HG02852 (cell line): Measurements from ENCODE around the gene SAA4.
"Not testable (repeated sequence)": the region's sequence is repeated elsewhere in the genome, so short reads cannot be mapped to it uniquely, and the experiment has no call there.

Experiments used
- ATAC-seq: cut with Tn5 transposase; IDR thresholded peaks from one replicate; pipeline ENCODE4 v1.9.1; 2021; ENCODE audit warnings: mild to moderate bottlenecking, moderate library complexity; ENCODE audit not compliant: unreplicated experiment

SAA4 gene

DNA sequence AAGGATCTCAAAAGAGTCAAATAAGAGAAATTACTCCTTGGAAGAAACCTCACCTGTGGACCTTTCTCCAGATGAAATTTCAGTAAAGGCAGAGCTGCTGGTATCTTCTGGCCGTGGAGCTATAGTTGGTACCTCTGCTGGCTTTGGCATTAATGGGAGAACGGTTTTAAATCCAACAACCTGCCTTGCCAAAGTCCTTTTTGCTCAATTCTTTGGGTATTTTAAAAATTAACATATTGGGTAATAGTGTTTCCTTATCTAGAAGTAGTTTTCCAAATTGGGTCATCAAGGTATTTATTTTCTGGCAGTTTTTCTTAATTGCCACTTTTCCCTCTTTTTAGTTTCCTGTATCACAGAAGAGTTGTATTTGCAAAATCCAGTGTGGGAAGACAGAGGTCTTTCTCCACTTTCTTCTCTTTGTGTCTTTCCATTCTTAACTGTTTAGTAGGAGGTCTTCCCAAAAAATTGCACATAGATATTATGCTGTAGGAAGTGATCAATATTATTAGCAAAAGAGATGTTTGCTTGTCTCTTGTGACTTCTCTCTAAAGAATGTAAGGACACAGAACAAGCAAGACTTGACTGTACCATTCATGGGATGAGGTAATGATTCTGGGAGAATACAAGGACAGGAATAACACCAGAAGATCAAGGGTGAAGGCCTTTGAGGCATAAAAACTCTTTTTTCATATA, at the start of gene SAA4:
TSS of gene SAA4 (minus strand) at position 139 of the 693 bp plus-strand sequence. CDS start 876 bp downstream, outside the sequence.
- ATAC-seq = no peak

DNA sequence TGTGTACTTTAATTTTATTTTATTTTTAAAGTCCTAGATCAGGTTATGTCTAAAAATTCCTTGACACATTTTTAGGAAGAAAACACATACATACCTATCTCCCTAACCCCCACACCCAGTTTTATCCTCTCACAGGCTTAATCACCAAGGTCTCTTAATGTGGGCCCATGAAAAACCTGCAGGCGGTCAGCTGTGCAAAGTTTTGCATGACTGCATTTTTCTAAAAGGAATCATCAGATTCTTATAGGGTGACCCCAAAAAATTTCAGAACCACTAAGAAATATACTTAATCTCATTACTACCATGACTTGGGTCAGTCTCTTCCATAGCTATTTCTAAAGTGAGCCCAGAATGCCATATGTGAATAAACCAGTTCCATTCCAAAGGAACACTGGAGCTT, 49.2 kb upstream of the SAA4 start:
- no peak for ATAC-seq

GRCh38 chr11:18282626-18283025, 46.0 kb upstream of the SAA4 start:
- ATAC-seq = no peak

- ATAC-seq = peak; percentile 91
Measured at GRCh38 chr11:18280438-18281045, 43.9 kb upstream of the SAA4 start.

DNA sequence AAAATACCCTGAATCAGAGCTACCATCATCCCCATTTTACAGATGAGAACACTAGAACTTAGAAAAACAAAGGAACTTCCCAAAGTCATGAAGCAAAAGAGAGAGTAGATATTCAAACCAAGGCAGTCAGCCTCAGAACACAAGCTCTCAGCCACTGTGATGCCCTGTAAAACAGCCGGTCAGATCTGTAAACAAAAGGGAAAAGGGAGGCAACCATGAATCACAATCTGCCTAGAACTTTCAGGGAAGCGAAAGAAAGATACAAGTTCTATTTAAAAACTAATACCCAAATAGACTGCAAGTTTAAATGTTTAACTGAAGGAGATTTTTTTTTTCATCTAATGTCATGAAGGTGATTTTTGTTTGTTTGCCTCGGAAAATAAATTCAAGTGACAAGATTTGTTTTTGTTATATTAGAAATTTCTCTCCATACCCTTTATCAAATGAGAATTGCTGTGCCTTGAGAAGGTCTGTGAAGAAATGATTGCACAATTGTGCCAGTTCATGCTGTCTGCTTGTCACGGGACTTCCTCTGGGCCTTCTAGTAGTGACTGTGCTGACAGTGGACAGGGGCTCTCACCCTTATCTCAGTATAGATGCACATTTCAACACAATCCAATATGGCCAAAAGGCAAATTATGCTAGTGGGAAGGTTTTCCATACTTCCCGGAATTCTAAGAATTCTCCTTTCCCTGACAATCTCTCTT, 41.1 kb upstream of the SAA4 start:
- ATAC-seq = no peak

DNA sequence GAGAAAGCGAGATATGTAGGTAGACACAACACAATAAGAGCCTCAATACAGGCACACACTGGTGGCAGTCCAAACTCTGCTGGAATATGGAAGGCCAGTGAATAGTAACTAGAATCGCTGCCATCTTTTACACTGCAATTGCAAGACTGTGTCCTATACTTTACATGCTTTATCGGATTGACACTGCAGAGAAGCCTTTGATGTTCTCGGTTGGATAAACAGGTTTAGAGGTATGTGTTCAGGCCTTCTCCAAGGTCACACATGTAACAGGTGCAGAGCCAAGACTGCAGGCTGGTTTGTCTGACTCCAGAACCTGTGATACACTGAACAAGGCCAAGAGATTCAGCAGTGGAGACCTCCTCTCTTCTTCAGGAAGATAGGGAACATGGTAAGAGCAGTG, 34.6 kb upstream of the SAA4 start:
- no peak for ATAC-seq

DNA sequence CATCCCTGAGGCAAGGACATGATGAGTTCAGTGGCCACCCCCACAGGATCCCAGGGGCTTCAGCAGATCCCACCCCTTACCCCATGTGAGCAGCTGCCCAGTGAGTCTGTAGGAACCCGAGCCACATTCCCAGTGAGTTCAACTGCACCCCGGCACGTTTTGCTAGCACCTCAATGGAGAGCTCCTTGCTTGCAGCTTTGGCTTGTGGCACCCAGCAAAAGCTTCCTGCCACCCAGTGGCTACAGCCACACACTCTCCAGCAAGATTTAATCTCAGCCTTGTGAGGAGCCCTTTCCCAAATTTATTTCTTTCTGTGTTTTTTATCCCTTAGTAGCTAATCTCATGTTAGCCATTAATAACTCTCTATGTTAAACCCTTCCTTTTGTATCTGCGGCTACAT, 33.5 kb upstream of the SAA4 start:
- ATAC-seq = no peak

DNA sequence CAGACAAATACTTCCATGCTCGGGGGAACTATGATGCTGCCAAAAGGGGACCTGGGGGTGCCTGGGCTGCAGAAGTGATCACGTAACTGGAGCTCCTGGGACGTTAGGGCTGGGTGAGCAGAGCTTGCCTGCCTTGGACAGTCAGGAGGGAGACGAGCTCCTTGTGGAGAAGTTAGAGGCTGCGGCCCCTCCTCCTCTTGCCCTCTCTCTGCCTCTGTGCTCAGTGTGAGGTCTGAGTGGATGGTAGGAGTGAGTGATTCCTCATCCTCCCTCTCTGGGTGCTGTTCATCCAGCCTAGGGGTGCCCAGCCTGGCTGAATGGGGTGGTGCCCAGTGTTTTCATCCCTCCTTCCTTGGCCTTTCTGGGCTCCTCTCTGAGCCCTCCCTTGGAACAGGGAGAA, 32.6 kb upstream of the SAA4 start:
- ATAC-seq = not testable (repeated sequence)

- peak; percentile 48 for ATAC-seq
Measured at GRCh38 chr11:18267335-18268133, 30.9 kb upstream of the SAA4 start.

GRCh38 chr11:18265949-18266348, 29.3 kb upstream of the SAA4 start, which contains the start of gene SAA1:
Gene SAA1, plus strand, starts transcription at chr11:18266264. Its CDS starts 624 bp downstream, at chr11:18266888.
- no peak for ATAC-seq

- ATAC-seq = no peak
Measured at GRCh38 chr11:18264677-18265555, 28.3 kb upstream of the SAA4 start.

DNA sequence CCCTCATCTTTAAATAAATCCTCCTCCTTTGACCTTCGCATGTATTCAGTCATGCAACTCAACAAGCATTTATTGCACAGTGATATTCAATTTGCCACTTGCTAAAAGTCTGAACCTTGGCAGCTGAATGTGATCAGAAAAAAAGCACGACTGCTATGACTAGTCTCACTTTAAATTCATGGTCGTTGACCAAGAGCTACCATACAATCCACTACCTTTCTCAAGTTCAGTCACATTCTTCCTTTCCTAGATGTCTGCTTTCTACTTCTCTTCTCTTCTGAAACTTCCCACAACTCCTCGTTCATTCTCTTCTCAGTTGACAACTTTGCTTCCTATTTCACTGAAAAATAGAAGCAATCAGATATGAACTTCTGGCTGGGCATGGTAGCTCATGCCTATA, 27.4 kb upstream of the SAA4 start:
- peak; percentile 47 for ATAC-seq

GRCh38 chr11:18262681-18263350, 26.2 kb upstream of the SAA4 start:
- not testable (repeated sequence) for ATAC-seq

GRCh38 chr11:18261721-18262120, 25.1 kb upstream of the SAA4 start:
- no peak for ATAC-seq

DNA sequence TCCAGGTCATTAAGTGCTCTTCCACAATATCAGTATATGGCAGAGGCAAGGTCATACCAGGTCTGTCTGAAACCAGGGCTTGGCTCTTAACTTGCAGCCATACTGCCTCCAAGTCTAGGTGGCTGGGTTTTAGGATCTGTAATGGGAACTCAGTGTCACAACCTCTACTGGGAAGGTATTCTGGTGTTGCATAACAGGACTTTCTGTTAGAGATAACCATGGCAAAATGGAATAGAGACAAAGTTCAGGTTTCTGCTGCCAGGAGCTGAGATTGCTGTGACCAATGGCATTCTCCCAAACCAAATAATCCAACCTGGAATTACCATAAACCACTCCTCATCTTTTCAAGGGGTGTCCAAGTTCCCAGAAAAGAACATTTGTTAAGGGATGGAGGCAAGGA, 22.7 kb upstream of the SAA4 start:
- no peak for ATAC-seq

- ATAC-seq = no peak
Measured at GRCh38 chr11:18254781-18255361, 18.3 kb upstream of the SAA4 start.

DNA sequence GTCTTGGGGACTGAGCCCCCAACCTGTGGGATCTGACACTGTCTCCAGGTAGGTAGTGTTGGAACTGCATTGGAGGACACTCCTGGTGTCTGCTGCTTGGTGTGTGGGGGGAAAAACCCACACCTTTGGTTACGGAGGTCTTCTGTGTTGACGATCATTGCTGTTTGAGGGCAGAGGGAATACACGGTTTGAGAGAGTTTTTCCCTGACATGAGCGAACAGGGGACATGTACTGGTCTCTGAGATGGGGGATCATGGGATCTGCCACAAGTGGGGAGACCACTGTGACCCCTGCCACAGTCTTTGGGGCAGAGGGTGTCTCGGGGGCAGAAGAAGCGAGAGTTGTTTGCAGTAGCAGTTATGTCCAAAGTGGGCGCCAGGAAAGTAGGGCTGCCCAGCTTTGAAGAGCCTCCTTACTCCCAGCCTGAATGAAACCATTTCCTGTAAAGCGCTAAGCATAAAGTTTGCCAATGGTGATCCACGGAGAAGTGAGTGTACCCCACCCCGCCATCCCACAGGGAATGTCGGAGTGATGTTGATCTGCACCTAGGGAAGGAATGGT, 17.3 kb upstream of the SAA4 start:
- ATAC-seq = no peak

DNA sequence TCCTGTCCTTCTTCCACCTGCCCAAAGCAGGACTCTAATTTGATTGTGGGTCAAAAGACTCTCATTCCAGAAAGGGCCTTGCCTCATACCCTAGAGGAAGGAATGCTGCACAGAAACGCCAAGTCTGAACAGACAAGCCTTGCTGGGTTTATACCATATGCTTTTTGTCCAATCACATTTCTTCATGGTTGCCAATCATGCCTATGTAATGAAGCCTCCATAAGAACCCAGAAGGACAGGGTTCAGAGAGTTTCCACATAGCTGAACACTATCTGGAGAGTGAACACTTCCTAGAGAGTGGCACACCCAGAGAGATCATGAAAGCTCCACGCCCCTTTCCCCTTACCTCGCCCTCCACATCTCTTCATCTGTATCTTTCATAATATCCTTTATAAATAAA, 16.6 kb upstream of the SAA4 start:
- no peak for ATAC-seq

DNA sequence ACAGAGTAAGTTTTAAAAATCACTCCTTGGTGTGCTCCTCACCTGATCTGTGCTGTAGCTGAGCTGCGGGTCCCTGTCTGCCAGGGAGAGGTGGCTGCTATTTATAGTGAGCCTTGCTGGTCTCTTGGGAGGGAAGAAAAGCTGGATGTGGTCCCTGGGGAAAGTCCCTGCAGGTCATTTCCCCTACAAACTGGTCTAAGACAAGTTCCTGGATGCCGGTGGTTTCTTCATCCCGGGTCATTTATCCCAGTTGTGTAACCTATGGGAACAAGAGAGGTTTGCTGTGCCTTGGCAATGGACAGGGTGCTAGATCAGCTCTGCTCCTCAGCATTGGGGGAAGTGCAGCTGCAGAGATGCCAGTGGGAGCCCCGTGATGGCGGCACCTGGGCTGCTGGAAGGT, 12.0 kb upstream of the SAA4 start, which contains the start of gene SAA2:
TSS of gene SAA2 (minus strand) at position 108 of the 400 bp plus-strand sequence. CDS start 657 bp downstream, outside the sequence.
- no peak for ATAC-seq
